Measurements from ENCODE around the gene MALT1. TPM values are rescaled to one million over a fixed set of nuclear protein-coding genes. Genes with fewer than 3 reads are reported as not detected.
A peak's percentile ranks its signal among the peaks of the same experiment; 100 is the strongest.

MALT1 gene
- total RNA-seq, 1 experiment from 2014 or later: 19.6 TPM

DNA sequence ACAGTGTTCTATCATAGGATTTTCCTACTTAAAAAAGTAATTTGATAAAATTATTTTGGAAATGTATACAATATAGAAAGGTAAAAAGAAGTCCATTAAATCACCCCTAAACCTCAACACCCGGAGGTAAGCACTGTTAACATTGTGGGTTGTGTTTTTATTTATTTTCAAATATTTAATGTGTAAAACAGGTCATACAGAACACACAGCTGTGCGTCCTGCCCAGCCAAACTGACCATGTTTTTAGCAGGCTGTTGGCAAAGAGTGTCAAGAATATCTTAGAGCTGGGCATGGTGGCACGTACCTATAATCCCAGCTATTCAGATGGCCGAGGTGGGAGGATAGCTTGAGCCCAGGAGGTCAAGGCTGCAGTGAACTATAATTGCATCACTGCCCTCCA, 114.6 kb downstream of the MALT1 start:
- H3K4me1 ChIP-seq (replicated peaks; ENCODE audit: insufficient read depth): peaks cover 57% of the 10 kb centered on the region

DNA sequence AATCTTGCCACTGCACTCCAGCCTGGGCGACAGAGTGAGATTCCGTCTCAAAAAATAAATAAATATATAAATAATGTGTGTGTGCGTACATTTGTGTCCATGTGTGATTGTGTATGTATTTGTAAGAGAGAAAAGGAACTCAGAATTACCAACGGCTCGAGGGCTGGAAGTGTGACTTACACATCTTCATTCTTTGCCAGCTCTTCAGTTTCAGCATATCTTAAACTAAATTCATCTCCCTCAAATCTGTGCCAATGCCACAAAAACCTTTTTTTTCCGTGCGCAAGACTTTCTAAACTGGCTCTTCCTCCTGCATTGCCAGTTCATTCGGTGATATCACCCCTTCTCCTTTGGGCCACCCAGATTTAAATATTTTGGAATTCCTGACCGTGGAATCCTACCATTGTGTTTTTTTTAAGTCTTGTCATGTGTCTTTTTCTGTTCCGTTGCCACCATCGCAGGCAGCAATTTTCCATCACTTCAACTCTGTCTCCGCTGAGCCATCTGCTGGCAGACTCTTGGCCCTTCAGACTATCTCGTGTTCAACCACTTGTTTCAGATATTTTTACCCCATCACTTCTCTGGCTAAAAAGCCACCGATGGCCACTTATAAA, 116.4 kb downstream of the MALT1 start:
- Histone ChIP-seq H2AFZ (no peak overlapping the region), H3K9me3 (ENCODE audit: insufficient read depth, low read depth) (0 out of 2 replicates have a peak, but pooled peaks cover 3% of the 10 kb centered on the region), H3K4me1 (replicated peaks; ENCODE audit: insufficient read depth) (peaks cover 57% of the 10 kb centered on the region), H3K4me2 (no peak overlapping the region), H3K27ac (no peak overlapping the region), H4K20me1 (ENCODE audit: insufficient read depth) (no peaks in the 10 kb centered on the region), H3K79me2 (ENCODE audit: low read depth) (no peaks in the 10 kb centered on the region), H3K4me3 (no peak overlapping the region), H3K36me3 (ENCODE audit: low read depth) (no peaks in the 10 kb centered on the region), H3K9me2 (ENCODE audit: insufficient read depth) (no peaks in the 10 kb centered on the region), H3F3A (ENCODE audit: insufficient read depth, low read depth) (peaks cover 41% of the 10 kb centered on the region), H3K27me3 (ENCODE audit: insufficient read depth, low read depth) (no peaks in the 10 kb centered on the region)
- no peak for DNase-seq
- BruUV-seq (replicated peaks): no TSS peak
- POLR2A ChIA-PET (ENCODE audit: unreplicated experiment): no interaction called here
- intact Hi-C loops (cut with micrococcal nuclease; ENCODE audit: unreplicated experiment): no loop called here
- TF ChIP-seq EZH2 (IDR thresholded peaks at IDR 0.05; ENCODE audit: low read depth): no peak
- TF ChIP-seq, protein P1, sequence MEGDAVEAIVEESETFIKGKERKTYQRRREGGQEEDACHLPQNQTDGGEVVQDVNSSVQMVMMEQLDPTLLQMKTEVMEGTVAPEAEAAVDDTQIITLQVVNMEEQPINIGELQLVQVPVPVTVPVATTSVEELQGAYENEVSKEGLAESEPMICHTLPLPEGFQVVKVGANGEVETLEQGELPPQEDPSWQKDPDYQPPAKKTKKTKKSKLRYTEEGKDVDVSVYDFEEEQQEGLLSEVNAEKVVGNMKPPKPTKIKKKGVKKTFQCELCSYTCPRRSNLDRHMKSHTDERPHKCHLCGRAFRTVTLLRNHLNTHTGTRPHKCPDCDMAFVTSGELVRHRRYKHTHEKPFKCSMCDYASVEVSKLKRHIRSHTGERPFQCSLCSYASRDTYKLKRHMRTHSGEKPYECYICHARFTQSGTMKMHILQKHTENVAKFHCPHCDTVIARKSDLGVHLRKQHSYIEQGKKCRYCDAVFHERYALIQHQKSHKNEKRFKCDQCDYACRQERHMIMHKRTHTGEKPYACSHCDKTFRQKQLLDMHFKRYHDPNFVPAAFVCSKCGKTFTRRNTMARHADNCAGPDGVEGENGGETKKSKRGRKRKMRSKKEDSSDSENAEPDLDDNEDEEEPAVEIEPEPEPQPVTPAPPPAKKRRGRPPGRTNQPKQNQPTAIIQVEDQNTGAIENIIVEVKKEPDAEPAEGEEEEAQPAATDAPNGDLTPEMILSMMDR (conservative IDR thresholded peaks at IDR 0.05): no peak
- CTCF ChIA-PET: no interaction called here

More for the DNA sequence above, 114.6 kb downstream of the MALT1 start:
- Histone ChIP-seq H3K79me2 (ENCODE audit: low read depth) (no peaks in the 10 kb centered on the region), H3K4me2 (peak overlapping the region; percentile 71), H3K9me3 (ENCODE audit: insufficient read depth, low read depth) (0 out of 2 replicates have a peak, but pooled peaks cover 3% of the 10 kb centered on the region), H3K9me2 (ENCODE audit: insufficient read depth) (no peaks in the 10 kb centered on the region), H3F3A (ENCODE audit: insufficient read depth, low read depth) (peaks cover 41% of the 10 kb centered on the region), H4K20me1 (ENCODE audit: insufficient read depth) (no peaks in the 10 kb centered on the region), H3K27me3 (ENCODE audit: insufficient read depth, low read depth) (no peaks in the 10 kb centered on the region), H3K36me3 (ENCODE audit: low read depth) (no peaks in the 10 kb centered on the region), H3K4me3 (peak overlapping the region; percentile 8; the same call in 1 of the 2 replicates), H3K27ac (peak overlapping the region; percentile 73), H2AFZ (no peak overlapping the region)
- intact Hi-C loops (cut with micrococcal nuclease; ENCODE audit: unreplicated experiment): loop anchor here (1.0 to 2.0 kb wide), 4 partner anchors 65 to 271 kb away; no protein-coding TSS in a partner anchor
- DNase-seq: no peak
- TSS peak; percentile 88 for BruUV-seq (replicated peaks)
- TF ChIP-seq, protein P1 (conservative IDR thresholded peaks at IDR 0.05): no peak
- TF ChIP-seq EZH2 (IDR thresholded peaks at IDR 0.05; ENCODE audit: low read depth): no peak
- ChIA-PET CTCF (interaction anchor here (0.5 kb wide), 1 partner anchor 226 kb away, joined by 8 read pairs; no protein-coding TSS in a partner anchor), POLR2A (ENCODE audit: unreplicated experiment) (interaction anchor here (0.7 kb wide), 2 partner anchors 222 to 932 kb away, joined by 3 to 5 read pairs; no protein-coding TSS in a partner anchor)

DNA sequence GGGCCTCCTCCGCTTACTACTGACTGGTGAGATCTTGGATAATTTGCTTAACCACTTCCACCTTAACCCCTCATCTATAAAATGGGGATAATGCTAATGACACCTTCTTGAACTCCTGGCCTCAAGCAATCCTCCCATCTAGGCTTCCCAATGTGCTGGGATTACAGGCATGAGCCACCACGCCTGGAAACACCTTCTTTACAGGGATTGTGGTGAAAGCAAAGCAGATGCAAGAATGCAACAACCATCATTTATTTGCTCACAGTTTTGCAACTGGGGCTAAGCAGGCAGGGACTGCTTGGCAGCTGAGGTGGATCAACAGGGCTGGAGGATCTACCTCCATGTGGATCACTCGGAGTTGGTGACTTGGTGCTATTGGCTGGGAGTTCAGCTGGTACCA, 117.2 kb downstream of the MALT1 start:
- ChIA-PET POLR2A (ENCODE audit: unreplicated experiment) (no interaction called here), CTCF (no interaction called here)
- no peak overlapping the region for H3K4me3 ChIP-seq
- H3K27ac ChIP-seq: peak overlapping the region; percentile 38; the same call in 1 of the 2 replicates
- H4K20me1 ChIP-seq (ENCODE audit: insufficient read depth): no peaks in the 10 kb centered on the region
- H3K27me3 ChIP-seq (ENCODE audit: insufficient read depth, low read depth): no peaks in the 10 kb centered on the region
- H3K36me3 ChIP-seq (ENCODE audit: low read depth): no peaks in the 10 kb centered on the region
- intact Hi-C loops (cut with micrococcal nuclease; ENCODE audit: unreplicated experiment): no loop called here
- no peak for TF ChIP-seq EZH2 (IDR thresholded peaks at IDR 0.05; ENCODE audit: low read depth)
- TF ChIP-seq, protein P1 (conservative IDR thresholded peaks at IDR 0.05): no peak
- no peaks in the 10 kb centered on the region for H3K9me2 ChIP-seq (ENCODE audit: insufficient read depth)
- DNase-seq: peak in 1 of 2 experiments; percentile 54
- no TSS peak for BruUV-seq (replicated peaks)
- H3K4me2 ChIP-seq: no peak overlapping the region
- H3K79me2 ChIP-seq (ENCODE audit: low read depth): no peaks in the 10 kb centered on the region
- H3K9me3 ChIP-seq (ENCODE audit: insufficient read depth, low read depth): 0 out of 2 replicates have a peak, but pooled peaks cover 3% of the 10 kb centered on the region
- peaks cover 45% of the 10 kb centered on the region for H3F3A ChIP-seq (ENCODE audit: insufficient read depth, low read depth)
- H3K4me1 ChIP-seq (replicated peaks; ENCODE audit: insufficient read depth): peaks cover 65% of the 10 kb centered on the region
- H2AFZ ChIP-seq: no peak overlapping the region
